Subcutaneous abdominal adipose tissue (tissue), 5 donors: ENCODE data around the gene TTLL10.
A peak's percentile ranks its signal among the peaks of the same experiment; 100 is the strongest.

Experiments
- H3K27ac ChIP-seq: one replicate; pipeline ENCODE4 v1.7.0; 2013; ENCODE audit warnings: low read depth, mild to moderate bottlenecking, inconsistent platforms, low read length, moderate library complexity
- H3K27me3 ChIP-seq, 5 donors: one replicate each; pipeline ENCODE4 v1.7.0; 2013; ENCODE audit warnings: low read length in 5 of 5, inconsistent platforms in 1 of 5; ENCODE audit not compliant: control insufficient read depth in 5 of 5, insufficient read depth in 4 of 5
- H3K36me3 ChIP-seq, 5 donors: one replicate each; pipeline ENCODE4 v1.7.0; 2013; ENCODE audit warnings: low read length in 5 of 5; ENCODE audit not compliant: control insufficient read depth in 5 of 5, insufficient read depth in 5 of 5
- H3K4me1 ChIP-seq, 5 donors: one replicate each; pipeline ENCODE4 v1.7.0; 2013; ENCODE audit warnings: low read length in 5 of 5, mild to moderate bottlenecking in 3 of 5, moderate library complexity in 1 of 5; ENCODE audit not compliant: control insufficient read depth in 5 of 5, insufficient read depth in 5 of 5
- H3K4me3 ChIP-seq, 5 donors: one replicate each; pipeline ENCODE4 v1.7.0; 2013; ENCODE audit warnings: low read length in 5 of 5, low read depth in 1 of 5
- H3K9ac ChIP-seq, 5 donors: one replicate each; pipeline ENCODE4 v1.7.0; 2013; ENCODE audit warnings: low read length in 5 of 5, mild to moderate bottlenecking in 4 of 5, moderate library complexity in 3 of 5
- H3K9me3 ChIP-seq, 5 donors: one replicate each; pipeline ENCODE4 v1.7.0; 2013; ENCODE audit warnings: low read length in 5 of 5; ENCODE audit not compliant: control insufficient read depth in 5 of 5
- donor health status: healthy.
- donor health status: healthy.
- donor health status: healthy.
- donor health status: healthy.
- donor health status: healthy.

The TTLL10 gene

DNA sequence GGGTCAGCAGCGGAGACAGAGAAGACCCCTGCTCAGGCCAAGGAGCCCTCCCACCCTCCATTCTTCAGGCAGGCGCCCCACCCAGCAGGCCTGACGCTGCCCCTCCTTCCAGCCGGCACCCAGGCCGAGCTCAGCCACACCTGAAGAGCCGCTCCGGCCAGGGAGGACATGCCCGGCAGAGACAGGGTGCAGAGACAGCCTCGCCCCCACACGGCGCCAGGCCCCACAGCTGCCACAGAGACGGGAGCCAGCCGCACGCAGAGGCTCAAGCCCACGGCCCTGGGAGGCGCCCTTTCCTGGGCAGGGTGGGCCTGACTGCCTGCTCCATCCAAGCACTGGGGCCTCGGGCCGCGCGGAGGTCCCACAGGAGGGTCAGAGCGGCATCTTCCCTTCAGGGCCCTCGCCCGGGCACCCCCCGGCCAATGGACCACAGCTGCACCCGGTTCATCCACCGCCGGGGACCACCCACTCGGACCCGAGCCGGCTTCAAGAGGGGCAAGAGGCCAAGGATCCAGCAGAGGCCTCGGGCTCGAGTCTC lies 5.2 kb downstream of the TTLL10 start:
- peaks cover 24 to 50% (median 32%) of the 10 kb centered on the region in 5 donors for H3K27me3 ChIP-seq
- no peak overlapping the region for H3K4me3 ChIP-seq
- peaks cover 0 to 3% (median 0%) of the 10 kb centered on the region in 5 donors for H3K9me3 ChIP-seq
- H3K4me1 ChIP-seq: peaks cover 0 to 29% (median 6%) of the 10 kb centered on the region in 5 donors
- H3K9ac ChIP-seq: no peak overlapping the region
- H3K27ac ChIP-seq: no peak overlapping the region
- H3K36me3 ChIP-seq: no peaks in the 10 kb centered on the region

DNA sequence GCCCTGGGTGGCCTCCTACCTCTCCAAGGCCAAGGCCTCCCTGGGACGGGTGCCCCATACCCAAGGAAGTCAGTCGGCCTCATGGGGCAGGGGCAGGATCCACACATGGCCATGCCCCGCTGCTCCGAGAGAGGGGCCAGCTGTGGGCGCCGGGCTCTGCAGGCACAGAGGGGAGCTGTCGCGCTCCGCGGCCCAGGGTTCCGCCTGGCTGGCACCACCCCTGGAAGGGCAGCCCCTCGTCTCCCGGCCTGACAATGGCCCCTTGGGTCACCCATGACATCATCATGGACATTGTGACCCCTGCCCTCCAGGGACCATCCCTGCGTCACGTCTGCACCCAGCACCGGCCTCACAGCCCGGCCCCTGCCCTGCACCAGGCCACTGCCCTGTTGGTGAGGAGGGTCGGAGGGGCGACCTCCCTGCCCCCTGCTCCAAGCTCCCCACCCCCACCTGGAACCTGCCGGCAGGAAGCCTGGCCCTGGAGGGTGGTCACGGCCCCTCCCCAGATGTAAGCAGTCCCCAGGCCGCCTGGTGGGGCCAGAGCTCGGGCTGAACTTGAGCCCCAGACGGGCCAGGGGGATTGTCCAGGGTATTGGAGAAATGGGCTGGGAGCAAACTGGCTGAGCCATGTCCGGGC lies 5.8 kb downstream of the TTLL10 start:
- Histone ChIP-seq H3K27ac (no peak overlapping the region), H3K9me3 (peaks cover 0 to 3% (median 0%) of the 10 kb centered on the region in 5 donors), H3K9ac (no peak overlapping the region), H3K36me3 (no peaks in the 10 kb centered on the region), H3K4me3 (no peak overlapping the region), H3K4me1 (peaks cover 0 to 33% (median 9%) of the 10 kb centered on the region in 5 donors), H3K27me3 (peaks cover 20 to 48% (median 33%) of the 10 kb centered on the region in 5 donors)

DNA sequence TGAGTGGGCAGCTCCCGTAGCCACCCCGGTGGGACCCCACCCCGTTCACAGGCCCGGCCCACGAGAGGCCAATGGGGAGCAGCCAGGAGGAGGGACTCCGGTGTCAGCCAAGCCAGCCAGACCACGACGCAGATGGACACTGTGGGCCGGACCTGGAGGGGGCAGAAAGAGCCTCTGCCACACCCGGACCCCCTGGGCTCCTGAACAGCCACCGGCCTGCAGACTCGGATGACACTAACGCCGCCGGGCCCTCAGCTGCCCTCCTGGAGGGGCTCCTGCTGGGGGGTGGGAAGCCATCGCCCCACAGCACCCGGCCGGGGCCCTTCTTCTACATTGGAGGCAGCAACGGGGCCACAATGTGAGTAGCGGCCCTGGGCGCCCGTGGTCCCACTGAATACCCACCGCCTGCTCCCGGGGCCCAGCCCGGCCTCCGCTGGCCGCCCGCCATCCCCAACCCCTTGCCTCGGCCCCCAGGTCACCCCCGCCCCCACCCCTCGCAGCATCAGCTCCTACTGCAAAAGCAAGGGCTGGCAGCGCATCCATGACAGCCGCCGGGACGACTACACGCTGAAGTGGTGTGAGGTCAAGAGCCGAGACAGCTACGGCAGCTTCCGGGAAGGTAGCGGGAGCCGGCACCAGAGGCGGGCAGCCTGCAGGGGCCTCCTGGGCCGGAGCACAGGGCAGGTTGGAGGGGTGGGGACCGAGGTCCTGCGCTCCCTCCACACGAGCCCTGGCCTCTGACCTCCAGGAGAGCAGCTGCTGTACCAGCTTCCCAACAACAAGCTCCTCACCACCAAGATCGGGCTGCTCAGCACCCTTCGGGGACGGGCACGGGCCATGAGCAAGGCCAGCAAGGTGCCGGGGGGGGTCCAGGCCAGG lies 6.5 kb downstream of the TTLL10 start:
- Histone ChIP-seq H3K4me3 (no peak overlapping the region), H3K4me1 (peaks cover 0 to 33% (median 9%) of the 10 kb centered on the region in 5 donors), H3K9ac (no peak overlapping the region), H3K9me3 (peaks cover 0 to 3% (median 0%) of the 10 kb centered on the region in 5 donors), H3K27me3 (peaks cover 20 to 47% (median 33%) of the 10 kb centered on the region in 5 donors), H3K36me3 (no peaks in the 10 kb centered on the region), H3K27ac (no peak overlapping the region)

DNA sequence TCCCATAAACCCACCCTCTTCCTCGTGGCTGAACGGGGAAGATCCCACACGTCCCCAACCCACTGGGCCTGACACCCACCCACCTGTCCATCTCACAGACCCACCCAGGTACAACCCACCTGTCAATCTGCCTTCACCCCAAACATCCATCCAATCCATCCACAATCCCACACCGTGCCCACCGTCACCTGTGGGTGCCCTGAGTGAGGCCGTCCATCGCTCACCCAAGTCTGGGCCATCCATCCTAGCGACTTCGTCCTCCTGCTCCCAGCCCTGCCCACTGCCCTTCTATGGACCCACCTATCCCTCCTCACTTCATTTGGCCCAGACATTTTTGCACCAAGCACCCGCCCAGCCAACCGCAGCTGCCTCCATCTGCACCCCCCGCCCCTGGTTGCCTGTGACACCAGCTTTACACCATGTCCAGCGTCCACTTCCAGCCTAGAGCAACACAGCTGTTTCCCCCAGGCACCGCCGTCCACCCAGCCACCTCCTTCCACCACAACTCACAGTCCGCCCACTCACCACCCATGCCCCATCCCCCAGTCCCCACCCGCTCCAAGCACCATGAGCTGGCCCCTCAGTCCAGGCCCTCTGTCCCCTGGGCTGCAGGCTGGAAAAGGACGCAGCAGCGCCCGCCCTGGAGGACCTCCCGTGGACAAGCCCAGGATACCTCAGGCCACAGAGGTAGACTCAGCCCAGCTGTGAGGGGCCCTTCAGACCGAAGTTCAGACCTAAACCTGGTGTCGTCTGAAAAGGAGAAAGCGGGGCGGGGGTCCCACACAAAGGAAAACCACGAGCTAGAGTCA lies 7.7 kb downstream of the TTLL10 start:
- Histone ChIP-seq H3K36me3 (no peaks in the 10 kb centered on the region), H3K27ac (peak overlapping the region; percentile 57), H3K9ac (peak overlapping the region in 1 of 5 donors; percentile 61), H3K9me3 (no peaks in the 10 kb centered on the region), H3K4me3 (peak overlapping the region in 3 of 5 donors; percentile 31 to 44 (median 42)), H3K4me1 (peaks cover 0 to 33% (median 9%) of the 10 kb centered on the region in 5 donors), H3K27me3 (peaks cover 17 to 40% (median 30%) of the 10 kb centered on the region in 5 donors)

DNA sequence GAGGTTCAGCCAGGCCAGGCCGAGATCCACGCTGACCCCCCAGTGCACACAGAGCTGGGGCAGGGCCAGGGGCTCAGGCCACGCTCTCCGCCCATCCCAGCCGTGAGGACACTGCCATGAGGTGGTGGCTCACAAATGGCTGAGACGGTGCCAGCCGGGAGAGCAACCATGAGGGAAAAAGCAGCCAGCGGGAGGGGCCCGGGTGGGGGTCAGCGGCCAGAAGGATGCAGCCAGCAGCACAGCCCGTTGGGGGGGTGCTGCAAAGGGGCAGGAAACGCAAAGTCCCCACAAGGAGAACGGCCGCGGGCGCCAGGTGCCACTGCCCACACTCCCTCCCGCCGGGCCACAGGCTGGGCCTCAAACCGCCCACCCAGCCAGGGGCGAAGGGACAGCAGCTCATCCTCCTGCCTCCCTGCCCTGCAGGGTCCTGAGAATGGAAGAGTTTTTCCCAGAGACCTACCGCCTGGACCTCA lies 8.3 kb downstream of the TTLL10 start:
- no peaks in the 10 kb centered on the region for H3K36me3 ChIP-seq
- H3K4me3 ChIP-seq: peak overlapping the region in 3 of 5 donors; percentile 31 to 44 (median 42)
- peaks cover 13 to 36% (median 25%) of the 10 kb centered on the region in 5 donors for H3K27me3 ChIP-seq
- peak overlapping the region in 1 of 5 donors; percentile 61 for H3K9ac ChIP-seq
- no peaks in the 10 kb centered on the region for H3K9me3 ChIP-seq
- H3K27ac ChIP-seq: peak overlapping the region; percentile 57
- H3K4me1 ChIP-seq: peaks cover 0 to 33% (median 9%) of the 10 kb centered on the region in 5 donors

DNA sequence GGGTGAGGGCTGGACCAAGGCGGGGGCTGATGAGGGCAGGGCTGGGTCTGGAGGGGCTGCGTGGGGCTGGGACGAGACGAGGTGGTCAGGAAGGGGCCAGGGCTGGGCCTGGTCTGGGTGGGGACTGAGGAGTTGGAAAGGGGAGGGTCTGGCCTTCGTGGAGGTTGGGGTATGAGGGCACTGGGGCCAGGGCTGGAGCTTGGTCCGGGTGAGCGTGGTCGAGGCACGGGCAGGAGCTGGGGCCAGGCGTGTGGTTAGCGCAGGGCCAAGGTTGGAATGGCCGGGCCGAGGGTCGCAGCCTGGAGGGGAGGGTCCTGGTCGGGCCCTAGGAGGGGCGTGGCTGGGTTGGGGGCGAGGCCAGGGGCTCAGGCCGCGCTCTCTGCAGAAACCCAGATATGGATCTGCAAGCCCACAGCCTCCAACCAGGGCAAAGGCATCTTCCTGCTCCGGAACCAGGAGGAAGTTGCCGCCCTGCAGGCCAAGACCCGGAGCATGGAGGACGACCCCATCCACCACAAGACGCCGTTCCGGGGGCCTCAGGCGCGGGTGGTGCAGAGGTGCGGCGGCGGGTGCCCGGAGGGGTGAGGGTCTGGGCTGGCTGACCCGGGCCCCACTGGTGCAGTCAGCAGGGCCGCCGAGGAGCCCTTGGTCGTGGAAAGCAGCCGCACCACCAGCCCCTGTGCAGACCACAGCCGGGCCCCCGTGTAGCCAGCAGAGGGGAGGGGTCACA lies 9.0 kb downstream of the TTLL10 start:
- H3K9ac ChIP-seq: peak overlapping the region in 1 of 5 donors; percentile 61
- peak overlapping the region; percentile 57 for H3K27ac ChIP-seq
- H3K4me1 ChIP-seq: peaks cover 0 to 33% (median 9%) of the 10 kb centered on the region in 5 donors
- H3K9me3 ChIP-seq: no peaks in the 10 kb centered on the region
- peak overlapping the region in 3 of 5 donors; percentile 31 to 44 (median 42) for H3K4me3 ChIP-seq
- H3K36me3 ChIP-seq: no peaks in the 10 kb centered on the region
- H3K27me3 ChIP-seq: peaks cover 9 to 34% (median 23%) of the 10 kb centered on the region in 5 donors

DNA sequence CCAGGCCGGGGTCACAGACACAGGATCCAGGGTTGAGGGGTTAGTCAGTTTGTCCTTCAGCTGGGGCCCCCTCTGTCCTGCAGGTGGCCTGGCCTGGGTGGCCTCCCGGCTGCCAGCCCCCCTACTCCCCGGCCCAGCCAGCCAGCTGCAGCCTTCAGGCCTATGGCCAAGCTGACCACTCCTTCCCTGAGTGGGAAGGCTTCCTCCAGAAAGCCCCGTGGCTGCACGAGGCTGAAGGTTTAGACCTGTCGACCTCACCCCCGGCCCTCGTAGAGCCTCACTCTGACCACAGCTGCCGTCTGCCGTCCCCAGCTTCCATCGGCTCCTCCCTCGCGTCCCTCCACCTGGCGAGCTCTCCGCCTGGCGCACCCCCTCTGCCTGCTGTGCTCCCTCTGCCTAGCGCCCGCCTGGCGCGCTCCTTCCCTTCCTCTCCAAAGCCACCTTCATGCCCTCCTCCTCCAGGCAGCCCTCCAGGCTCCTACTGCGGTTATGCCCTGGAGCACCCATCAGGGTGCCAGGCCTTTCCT lies 9.6 kb downstream of the TTLL10 start:
- Histone ChIP-seq H3K4me3 (peak overlapping the region in 3 of 5 donors; percentile 2 to 44 (median 31)), H3K36me3 (no peaks in the 10 kb centered on the region), H3K4me1 (peaks cover 0 to 33% (median 9%) of the 10 kb centered on the region in 5 donors), H3K9me3 (no peaks in the 10 kb centered on the region), H3K27me3 (peaks cover 8 to 30% (median 19%) of the 10 kb centered on the region in 5 donors), H3K27ac (peak overlapping the region; percentile 37), H3K9ac (peak overlapping the region in 1 of 5 donors; percentile 14)

DNA sequence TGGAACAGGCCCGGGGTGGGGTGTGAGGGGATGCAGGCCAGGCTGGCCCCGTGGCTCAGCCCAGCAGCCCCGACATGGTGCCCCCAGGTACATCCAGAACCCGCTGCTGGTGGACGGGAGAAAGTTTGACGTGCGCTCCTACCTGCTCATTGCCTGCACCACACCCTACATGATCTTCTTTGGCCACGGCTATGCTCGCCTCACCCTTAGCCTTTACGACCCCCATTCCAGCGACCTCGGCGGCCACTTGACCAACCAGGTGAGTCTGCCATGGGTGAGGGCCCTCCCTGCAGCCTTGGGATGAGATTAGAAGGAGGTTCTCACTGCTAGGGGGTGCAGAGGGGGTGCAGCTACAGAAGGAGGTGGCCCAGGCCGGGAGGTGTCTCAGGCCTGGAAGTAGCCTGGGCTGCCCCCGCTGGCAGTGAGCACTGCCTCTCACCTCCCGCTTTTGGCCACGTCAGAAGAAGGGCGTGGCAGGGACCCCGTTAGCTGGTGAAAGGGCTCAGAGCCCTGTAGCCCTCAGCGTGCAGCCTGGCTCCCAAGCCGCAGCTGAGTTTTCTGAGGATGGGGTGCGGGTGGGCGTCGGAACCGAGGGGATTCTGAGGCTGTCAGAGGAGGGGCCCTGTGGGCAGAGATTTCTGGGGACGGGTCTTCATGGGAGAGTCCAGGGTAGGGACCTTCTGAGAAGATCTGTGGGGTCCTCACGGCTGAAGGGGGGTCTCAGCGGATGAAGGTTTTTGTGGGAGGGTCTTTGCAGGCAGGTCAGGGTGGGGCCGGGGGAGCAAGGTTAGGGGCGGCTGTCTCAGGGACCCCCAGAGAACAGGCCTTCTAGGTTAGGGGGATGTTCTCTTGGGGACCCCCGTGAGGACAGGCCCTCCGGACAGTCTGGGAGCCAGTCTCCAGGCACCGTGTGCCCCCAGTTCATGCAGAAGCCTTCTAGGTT lies 10.4 kb downstream of the TTLL10 start:
- Histone ChIP-seq H3K36me3 (no peaks in the 10 kb centered on the region), H3K27ac (no peak overlapping the region), H3K4me1 (peaks cover 0 to 33% (median 9%) of the 10 kb centered on the region in 5 donors)

More for the DNA sequence above, 10.4 kb downstream of the TTLL10 start:
- peaks cover 8 to 30% (median 19%) of the 10 kb centered on the region in 5 donors for H3K27me3 ChIP-seq
- no peak overlapping the region for H3K9ac ChIP-seq
- peak overlapping the region in 1 of 5 donors; percentile 18 for H3K4me3 ChIP-seq
- no peaks in the 10 kb centered on the region for H3K9me3 ChIP-seq
